ENCODE measurements around the gene PRAF2.

The PRAF2 gene

DNA sequence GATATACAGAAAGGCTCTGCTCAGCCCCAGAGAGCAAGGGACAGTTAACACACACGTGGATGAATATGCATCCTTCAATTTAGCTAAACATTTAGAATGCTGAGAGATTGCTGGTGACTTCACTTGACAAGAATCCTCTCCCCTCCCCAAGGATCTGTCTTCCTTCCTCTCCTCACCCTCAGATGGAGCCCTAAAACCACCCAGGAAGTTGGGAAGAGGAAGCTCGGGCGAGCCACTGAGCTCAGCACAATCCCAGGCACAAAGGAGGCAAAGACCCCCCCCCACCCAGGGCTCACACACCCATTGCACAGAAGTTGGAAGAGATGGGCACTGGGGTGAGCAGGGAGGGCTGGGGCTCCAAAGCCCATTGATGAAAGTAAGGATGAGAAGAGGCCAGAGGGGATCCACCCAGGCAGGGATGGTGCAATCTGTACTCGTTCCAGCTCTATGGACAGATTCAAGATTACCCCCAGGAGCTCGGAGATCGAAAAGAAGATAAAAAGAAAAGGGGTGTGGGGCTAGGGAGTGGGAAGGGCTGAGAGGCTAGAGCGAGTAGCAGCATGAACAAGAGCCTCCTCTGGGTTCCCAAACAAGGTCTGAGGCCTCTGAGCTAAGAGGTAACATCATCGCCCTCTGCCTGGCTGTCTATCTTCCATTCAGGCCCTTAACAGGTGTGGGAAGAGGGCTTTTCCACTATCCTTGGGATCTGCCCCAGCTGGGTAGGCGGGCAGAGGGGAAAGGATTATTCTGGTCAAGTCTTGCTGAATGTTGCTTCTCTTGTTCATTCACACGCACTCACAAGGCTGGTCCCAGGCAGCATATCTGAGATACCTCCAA is 31.8 kb downstream of the PRAF2 start:
- DNase-seq: peak; percentile 10

GRCh38 chrX:49040376-49040955 is 33.3 kb downstream of the PRAF2 start:
- no peak for DNase-seq

DNA sequence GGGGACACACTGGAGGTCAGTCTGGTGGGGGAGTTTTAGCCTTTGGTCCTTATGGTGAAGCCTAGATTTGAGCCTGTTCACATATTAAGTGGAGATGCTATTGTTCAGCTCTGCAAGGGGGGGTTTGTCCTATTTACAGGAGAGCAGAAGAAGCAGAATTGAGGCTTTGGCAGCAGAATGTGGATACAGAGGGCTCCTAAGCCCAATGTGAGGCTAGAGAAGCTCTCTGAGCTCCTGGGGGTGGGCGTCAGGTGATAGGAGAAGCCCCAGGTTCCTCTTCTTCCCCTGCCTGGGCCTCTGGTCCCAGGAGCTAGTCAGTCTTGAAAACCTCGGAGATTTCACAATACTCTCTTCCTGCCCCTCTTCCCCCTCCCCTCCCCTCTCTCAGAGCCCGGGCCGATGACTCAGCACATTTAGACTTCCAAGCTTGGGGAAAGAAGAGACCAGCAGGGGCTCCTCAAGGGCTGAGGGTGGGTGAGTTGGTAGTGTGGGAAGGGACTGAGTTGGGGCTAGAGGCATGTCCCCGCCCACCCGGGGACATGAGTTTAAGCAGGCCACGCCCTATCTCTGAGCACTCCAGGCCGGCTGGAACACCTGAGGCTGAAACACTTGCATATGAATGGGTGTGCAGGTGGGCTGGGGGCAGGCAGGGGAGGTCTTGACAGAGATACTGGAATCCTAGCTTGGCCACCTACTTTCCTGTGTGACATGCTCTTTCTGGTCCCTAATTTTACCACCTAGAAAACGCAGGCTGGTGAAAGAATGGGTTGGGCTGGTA is 34.0 kb downstream of the PRAF2 start:
- DNase-seq: peak; percentile 82

DNA sequence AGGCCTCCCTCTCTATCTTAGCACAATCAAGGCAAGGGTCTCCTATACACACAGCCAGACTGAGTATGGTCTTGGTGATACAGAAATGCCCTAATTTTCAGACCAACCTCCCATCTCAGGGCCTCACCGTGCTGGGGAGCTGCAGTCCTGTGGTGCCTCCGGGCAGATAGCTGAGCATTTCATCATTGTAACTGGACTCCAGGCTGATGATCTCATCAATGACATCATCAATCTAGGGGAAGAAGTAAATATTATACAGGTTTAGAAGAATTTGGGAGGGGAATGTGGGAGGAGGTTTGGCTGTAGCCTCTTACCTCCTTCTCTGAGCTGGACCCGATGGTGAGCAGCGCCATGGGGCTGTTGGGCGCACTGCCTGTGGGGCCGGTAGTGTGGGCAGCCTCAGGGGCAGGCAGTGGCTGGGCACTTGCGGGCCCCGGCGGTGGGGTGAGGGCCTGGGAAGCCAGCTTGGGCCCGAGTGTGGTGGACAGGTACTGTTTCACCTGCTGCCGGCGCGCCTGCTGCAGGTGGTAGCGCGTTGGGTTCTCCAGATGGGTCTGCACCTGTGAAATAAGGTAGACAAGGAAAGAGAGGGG is 35.8 kb downstream of the PRAF2 start:
- no peak for DNase-seq

- DNase-seq: no peak
Observed at GRCh38 chrX:49030283-49030682, 43.5 kb downstream of the PRAF2 start.

DNA sequence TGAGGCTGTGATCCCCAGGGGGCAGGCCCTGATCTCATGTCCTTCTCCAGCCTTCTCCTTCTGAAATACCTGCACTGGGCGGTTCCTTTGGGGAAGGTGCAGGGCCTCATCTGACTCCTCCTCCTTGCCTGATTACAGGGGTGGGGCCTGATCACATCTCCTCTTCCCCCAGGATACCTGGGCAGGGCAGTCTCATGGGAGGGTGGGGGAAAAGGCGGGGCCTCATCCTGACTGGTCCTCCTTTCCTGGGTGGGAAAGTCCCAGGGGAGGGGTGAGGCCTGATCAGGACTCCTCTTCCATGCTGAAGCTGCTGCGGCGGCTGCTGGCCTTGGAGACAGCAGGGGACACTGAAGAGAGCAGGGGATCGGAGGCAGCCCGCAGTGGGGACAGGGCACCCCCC is 43.9 kb downstream of the PRAF2 start:
- no peak for DNase-seq
